ENCODE measurements around the gene ATG7.

Gene ATG7

DNA sequence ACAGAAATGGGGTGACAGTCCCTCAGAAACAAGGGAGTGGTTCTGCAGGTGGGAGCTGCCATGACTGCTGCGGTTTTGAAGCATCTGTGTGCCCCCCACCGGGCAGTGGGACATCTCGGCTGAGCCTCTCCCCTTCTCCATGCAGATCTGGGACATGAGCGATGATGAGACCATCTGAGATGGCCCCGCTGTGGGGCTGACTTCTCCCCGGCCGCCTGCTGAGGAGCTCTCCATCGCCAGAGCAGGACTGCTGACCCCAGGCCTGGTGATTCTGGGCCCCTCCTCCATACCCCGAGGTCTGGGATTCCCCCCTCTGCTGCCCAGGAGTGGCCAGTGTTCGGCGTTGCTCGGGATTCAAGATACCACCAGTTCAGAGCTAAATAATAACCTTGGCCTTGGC, 282.5 kb downstream of the ATG7 start:
- TF ChIP-seq, protein P1, sequence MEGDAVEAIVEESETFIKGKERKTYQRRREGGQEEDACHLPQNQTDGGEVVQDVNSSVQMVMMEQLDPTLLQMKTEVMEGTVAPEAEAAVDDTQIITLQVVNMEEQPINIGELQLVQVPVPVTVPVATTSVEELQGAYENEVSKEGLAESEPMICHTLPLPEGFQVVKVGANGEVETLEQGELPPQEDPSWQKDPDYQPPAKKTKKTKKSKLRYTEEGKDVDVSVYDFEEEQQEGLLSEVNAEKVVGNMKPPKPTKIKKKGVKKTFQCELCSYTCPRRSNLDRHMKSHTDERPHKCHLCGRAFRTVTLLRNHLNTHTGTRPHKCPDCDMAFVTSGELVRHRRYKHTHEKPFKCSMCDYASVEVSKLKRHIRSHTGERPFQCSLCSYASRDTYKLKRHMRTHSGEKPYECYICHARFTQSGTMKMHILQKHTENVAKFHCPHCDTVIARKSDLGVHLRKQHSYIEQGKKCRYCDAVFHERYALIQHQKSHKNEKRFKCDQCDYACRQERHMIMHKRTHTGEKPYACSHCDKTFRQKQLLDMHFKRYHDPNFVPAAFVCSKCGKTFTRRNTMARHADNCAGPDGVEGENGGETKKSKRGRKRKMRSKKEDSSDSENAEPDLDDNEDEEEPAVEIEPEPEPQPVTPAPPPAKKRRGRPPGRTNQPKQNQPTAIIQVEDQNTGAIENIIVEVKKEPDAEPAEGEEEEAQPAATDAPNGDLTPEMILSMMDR (conservative IDR thresholded peaks at IDR 0.05; ENCODE audit: low read depth, low read length), result no peak
- Histone ChIP-seq H3K27ac (no peak overlapping the region), H3K79me2 (ENCODE audit: insufficient read depth, low read depth) (no peaks in the 10 kb centered on the region), H2AFZ (ENCODE audit: low read depth) (no peak overlapping the region), H3K27me3 (ENCODE audit: insufficient read depth, low read depth) (no peaks in the 10 kb centered on the region), H3K4me1 (ENCODE audit: low read depth, poor library complexity, severe bottlenecking) (no peaks in the 10 kb centered on the region), H3K36me3 (ENCODE audit: insufficient read depth) (no peaks in the 10 kb centered on the region), H3K4me2 (no peak overlapping the region), H4K20me1 (ENCODE audit: insufficient read depth) (no peaks in the 10 kb centered on the region), H3K9ac (no peak overlapping the region), H3K4me3 (IDR thresholded peaks at IDR 0.05; ENCODE audit: insufficient read depth, low read depth, low read length) (no peak overlapping the region)

DNA sequence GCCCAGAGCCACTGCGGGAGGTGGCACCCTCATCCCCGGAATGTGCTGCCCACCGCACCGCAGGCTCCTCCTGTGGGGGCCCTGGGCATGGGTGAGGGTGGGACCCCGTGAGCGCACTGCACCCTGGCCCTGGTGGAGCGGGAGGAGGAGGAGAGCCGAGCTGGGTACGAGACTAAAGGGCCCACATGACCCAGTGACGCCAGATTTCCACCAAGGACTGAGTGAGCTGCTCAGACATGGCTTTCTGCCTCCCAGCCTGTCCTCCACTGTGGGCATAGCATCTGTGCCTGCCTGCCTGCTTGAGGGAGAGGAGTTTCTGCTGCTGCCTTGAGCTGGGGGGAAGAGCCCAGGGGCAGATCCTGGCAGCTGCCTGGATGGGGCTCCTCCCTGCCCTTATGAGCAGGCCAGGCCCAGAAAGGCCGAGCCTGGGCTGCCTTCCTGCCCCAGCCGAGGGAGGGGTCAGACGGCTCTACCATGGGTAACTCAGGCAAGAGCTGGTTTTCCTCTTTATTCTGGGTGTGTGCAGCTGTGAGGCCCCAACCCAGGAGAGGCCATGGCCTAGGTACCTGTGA, 283.1 kb downstream of the ATG7 start:
- TF ChIP-seq, protein P1 (conservative IDR thresholded peaks at IDR 0.05; ENCODE audit: low read depth, low read length), result no peak
- no peaks in the 10 kb centered on the region for H3K79me2 ChIP-seq (ENCODE audit: insufficient read depth, low read depth)
- H3K27me3 ChIP-seq (ENCODE audit: insufficient read depth, low read depth), result no peaks in the 10 kb centered on the region
- no peak overlapping the region for H2AFZ ChIP-seq (ENCODE audit: low read depth)
- no peak overlapping the region for H3K4me3 ChIP-seq (IDR thresholded peaks at IDR 0.05; ENCODE audit: insufficient read depth, low read depth, low read length)
- no peaks in the 10 kb centered on the region for H4K20me1 ChIP-seq (ENCODE audit: insufficient read depth)
- H3K9ac ChIP-seq, result no peak overlapping the region
- no peaks in the 10 kb centered on the region for H3K36me3 ChIP-seq (ENCODE audit: insufficient read depth)
- H3K27ac ChIP-seq, result no peak overlapping the region
- H3K4me1 ChIP-seq (ENCODE audit: low read depth, poor library complexity, severe bottlenecking), result no peaks in the 10 kb centered on the region
- H3K4me2 ChIP-seq, result no peak overlapping the region

DNA sequence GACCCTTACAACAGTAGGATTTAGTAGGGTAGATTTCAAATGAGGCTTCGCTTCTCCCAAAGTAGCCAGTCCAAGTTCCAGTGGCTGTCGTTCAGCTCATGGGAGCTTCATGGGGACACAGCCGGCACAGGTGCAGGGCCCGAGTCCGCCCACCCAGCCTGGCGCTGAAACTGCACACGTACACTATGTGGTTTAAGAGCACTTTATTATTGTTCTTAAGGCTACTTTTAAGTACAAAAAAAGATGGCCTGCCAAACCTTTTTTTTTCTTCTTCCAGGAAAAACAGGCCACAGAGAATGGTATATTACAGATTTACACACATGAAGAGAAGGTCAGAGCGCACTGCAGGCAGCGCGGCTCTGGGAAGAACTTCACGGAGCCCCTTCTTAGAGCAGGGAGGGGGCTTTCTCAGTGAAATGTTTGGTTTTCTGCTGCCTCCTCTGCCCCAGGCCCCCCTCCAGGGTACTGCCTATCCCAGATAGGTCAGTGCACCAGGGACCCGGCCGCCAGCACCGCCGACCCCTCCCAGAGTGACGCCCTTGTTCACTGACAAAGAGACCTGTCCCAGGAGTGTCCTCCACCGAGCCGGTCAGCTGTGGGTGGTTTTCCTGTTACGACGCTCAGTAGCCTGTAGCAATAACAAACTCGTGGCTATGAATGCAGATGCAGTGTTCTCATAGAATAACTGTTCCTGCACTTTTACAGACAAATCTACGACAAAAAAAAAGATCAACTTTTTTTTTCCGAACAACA, 283.9 kb downstream of the ATG7 start:
- TF ChIP-seq, protein P1 (conservative IDR thresholded peaks at IDR 0.05; ENCODE audit: low read depth, low read length), result no peak
- H3K27ac ChIP-seq, result no peak overlapping the region
- no peak overlapping the region for H2AFZ ChIP-seq (ENCODE audit: low read depth)
- no peaks in the 10 kb centered on the region for H3K27me3 ChIP-seq (ENCODE audit: insufficient read depth, low read depth)
- no peaks in the 10 kb centered on the region for H3K79me2 ChIP-seq (ENCODE audit: insufficient read depth, low read depth)
- no peak overlapping the region for H3K4me2 ChIP-seq
- no peaks in the 10 kb centered on the region for H3K36me3 ChIP-seq (ENCODE audit: insufficient read depth)
- H3K9ac ChIP-seq, result no peak overlapping the region
- H4K20me1 ChIP-seq (ENCODE audit: insufficient read depth), result no peaks in the 10 kb centered on the region
- no peaks in the 10 kb centered on the region for H3K4me1 ChIP-seq (ENCODE audit: low read depth, poor library complexity, severe bottlenecking)
- H3K4me3 ChIP-seq (IDR thresholded peaks at IDR 0.05; ENCODE audit: insufficient read depth, low read depth, low read length), result no peak overlapping the region

DNA sequence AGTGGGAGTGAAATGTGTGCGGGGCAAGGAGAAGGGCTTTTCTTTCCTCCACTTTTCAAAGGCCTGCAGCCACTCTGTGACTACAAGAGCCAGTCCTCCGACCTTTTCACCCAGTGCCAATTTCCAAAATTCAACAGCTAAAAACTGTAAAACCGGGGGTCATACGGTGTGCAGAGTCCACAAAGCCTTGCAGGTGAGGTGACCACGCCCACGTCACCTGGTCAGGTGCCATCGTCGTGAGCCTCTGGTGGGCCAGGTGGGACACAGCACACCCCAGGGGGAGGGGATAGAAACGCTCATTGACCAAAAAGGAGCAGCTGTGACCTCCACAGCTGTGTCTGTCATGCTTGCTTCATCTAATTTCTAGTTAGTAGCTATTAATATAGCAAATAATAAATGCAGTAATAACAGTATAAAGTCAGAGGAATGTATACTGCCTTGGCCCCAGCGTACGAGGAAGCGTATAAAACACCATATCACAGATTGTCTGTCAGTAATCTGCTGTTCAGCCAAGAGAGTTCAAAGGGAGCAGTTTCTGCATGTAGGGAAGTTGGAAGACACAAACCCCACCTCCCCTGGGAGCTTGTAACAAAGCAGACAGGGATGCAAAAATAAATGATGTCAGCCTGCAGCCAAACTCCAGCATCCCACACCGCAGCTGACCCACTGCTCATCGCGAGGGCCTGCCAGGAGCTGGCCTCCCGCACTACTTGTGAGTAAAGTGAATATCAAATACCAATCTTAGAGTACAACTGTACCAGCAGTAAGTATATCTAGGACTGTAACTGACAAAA, 284.9 kb downstream of the ATG7 start:
- H2AFZ ChIP-seq (ENCODE audit: low read depth), result no peak overlapping the region
- no peaks in the 10 kb centered on the region for H3K79me2 ChIP-seq (ENCODE audit: insufficient read depth, low read depth)
- H3K4me2 ChIP-seq, result no peak overlapping the region
- TF ChIP-seq, protein P1 (conservative IDR thresholded peaks at IDR 0.05; ENCODE audit: low read depth, low read length), result no peak
- no peaks in the 10 kb centered on the region for H3K36me3 ChIP-seq (ENCODE audit: insufficient read depth)
- no peaks in the 10 kb centered on the region for H3K4me1 ChIP-seq (ENCODE audit: low read depth, poor library complexity, severe bottlenecking)
- no peak overlapping the region for H3K9ac ChIP-seq
- no peak overlapping the region for H3K4me3 ChIP-seq (IDR thresholded peaks at IDR 0.05; ENCODE audit: insufficient read depth, low read depth, low read length)
- H4K20me1 ChIP-seq (ENCODE audit: insufficient read depth), result no peaks in the 10 kb centered on the region
- no peaks in the 10 kb centered on the region for H3K27me3 ChIP-seq (ENCODE audit: insufficient read depth, low read depth)
- H3K27ac ChIP-seq, result no peak overlapping the region
